PFSK-1 (cell line): ENCODE results near the gene PEX26.

Source experiments
- POLR2AphosphoS5 ChIP-seq: IDR thresholded peaks from 2 replicates; pipeline ENCODE4 v1.6.1; 2012; ENCODE audit warnings: low read depth, mild to moderate bottlenecking, control low read depth, low read length, moderate library complexity
- SIN3A ChIP-seq: IDR thresholded peaks from 2 replicates; pipeline ENCODE4 v1.6.1; 2012; ENCODE audit warnings: mild to moderate bottlenecking, low read length, moderate library complexity, borderline replicate concordance; ENCODE audit not compliant: insufficient read depth
- TAF1 ChIP-seq: IDR thresholded peaks from 2 replicates; pipeline ENCODE4 v1.6.1; 2012; ENCODE audit warnings: low read length, control low read depth, borderline replicate concordance; ENCODE audit not compliant: insufficient read depth

DNA sequence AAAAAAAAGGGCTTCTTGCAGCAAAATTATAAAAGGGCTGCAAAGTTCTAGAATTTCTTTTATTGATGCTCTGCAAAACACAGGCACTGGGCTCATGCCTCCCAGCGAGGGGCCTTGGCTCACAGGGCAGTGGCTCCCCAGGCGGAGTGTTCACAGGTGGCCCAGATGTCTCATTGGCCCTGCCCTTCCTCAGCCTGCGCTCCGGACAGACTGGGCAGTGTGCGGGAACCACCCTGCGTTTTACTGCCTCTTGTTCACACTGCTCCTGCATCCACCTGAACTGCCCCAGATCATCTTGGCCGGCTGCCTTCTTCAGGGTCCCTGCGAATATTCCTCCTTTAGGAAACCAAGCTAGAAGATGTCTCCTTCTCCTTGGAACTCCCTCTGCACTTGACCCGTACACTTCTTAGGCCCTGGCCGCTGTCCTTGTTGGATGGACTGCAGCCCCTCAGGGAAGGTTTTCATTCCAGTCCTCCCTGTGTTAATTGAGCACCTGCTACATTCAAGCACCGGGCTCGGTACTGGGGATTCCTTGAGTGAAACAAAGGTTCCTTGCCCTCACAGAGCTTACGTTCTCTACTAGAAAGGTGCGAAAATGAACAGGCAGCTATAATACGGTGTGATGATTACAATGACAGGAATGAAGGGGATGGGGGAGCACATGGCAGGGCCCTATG lies 37.3 kb downstream of the PEX26 start:
- TF ChIP-seq TAF1 (no peak), POLR2AphosphoS5 (no peak), SIN3A (no peak)
